ENCODE data around the gene IGF1R.

IGF1R gene

DNA sequence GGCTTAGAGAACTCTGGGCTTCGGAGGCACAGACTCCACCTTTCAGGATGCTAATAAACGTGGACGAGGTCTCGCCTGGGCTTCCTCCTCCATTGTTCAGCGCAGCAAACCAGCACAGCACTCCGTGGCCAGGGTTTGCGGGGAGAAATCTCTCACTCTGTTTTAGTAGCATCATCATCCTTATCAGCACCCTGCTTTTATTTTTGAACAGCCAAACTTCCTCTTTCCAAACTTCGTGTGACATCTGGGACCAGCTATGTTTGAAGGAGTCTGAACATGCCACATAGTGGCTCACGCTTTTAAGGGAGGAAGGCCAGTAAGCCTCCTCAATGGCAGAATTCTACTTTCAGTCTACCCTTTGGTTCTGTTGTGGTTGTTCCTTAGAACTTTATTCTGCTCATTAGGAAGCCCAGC is 210.3 kb downstream of the IGF1R start:
- no peak for DNase-seq (ENCODE audit: low read depth)

DNA sequence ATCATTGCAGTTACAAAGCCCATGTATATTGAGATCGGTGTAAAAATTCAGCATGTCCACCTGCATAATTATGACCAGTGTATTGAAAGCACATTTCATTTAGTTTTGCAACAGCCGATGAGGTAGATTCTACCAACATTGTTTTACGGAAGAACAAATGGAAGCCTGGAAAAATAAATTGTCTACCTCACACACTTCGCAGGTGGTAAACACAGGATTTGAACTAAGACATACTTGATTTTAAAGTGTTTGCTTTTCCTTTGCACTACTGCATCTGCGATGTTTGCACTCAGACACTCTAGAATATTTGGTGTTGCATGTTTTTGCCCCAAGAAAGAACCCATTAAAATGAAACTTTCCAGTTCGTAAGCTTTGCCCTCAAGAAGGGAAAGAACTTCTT is 210.8 kb downstream of the IGF1R start:
- no peak for DNase-seq (ENCODE audit: low read depth)

DNA sequence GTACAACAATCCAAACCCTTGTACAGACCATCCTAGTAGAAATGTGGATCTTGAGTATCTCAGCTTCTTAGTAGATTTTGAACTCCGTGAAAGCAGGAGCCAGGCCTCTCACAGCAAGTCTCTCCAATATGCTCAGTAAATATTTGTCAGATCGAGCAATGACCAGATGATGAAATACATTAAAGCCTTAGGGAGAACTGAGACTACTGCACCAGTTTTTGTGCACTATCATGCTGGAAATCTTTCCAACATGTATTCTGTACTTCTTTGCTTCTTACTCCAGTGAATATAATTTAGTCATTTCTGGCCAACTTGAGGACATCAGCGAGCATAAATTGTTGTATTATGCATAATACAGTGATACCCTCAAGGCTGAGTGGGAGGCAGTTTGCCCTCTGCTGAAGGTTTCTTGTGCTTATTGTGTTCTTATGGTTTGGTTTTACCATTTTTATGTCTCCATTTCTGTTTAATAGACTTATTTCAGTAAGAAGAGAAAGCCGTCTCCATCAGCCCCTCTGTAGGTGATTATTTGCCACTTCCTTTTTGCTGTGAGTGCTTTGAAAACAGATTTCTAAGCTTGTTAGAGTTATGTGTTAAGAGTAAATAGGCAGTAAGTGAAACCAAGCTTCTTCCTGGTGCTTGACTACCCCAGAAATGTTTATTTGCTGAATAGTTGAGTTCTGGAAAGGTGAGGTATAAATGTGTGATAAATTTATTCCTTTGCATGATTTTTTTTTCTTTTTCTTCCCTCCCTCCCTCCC is 212.1 kb downstream of the IGF1R start:
- DNase-seq (ENCODE audit: low read depth): no peak

DNA sequence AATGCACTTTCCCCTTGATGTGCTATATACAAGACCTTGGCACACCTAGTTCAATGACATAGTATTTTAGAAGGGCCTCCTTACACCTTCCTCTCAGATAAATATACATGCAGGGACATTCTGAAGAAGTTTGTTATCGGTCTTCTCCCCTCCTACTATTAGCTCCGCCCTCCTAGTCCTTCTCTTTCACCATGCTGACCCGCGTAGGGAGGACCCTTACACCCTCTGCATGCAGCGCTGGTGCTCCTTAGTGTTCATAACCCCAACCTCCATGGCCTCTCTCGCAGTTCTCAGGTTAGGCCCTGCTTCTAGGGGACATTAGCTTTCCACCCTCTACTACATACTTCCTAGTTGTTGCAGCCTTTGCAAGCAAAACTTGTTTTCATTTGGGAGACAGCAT is 212.8 kb downstream of the IGF1R start:
- no peak for DNase-seq (ENCODE audit: low read depth)

DNA sequence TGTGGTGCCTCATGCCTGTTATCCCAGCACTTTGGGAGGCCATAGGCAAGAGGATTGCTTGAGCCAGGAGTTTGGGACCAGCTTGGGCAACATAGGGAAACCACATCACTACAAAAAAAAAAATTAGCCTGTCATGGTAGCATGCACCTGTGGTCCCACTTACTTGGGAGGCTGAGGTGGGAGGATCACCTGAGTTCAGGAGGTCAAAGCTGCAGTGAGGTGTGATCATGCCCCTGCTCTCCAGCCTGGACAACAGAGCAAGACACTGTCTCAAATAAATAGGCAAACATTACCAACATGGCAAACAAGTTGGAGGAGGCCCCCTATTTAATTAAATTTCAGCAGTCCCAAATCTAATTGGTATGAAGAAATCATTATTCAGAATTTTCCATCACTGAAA is 215.6 kb downstream of the IGF1R start:
- no peak for DNase-seq (ENCODE audit: low read depth)

DNA sequence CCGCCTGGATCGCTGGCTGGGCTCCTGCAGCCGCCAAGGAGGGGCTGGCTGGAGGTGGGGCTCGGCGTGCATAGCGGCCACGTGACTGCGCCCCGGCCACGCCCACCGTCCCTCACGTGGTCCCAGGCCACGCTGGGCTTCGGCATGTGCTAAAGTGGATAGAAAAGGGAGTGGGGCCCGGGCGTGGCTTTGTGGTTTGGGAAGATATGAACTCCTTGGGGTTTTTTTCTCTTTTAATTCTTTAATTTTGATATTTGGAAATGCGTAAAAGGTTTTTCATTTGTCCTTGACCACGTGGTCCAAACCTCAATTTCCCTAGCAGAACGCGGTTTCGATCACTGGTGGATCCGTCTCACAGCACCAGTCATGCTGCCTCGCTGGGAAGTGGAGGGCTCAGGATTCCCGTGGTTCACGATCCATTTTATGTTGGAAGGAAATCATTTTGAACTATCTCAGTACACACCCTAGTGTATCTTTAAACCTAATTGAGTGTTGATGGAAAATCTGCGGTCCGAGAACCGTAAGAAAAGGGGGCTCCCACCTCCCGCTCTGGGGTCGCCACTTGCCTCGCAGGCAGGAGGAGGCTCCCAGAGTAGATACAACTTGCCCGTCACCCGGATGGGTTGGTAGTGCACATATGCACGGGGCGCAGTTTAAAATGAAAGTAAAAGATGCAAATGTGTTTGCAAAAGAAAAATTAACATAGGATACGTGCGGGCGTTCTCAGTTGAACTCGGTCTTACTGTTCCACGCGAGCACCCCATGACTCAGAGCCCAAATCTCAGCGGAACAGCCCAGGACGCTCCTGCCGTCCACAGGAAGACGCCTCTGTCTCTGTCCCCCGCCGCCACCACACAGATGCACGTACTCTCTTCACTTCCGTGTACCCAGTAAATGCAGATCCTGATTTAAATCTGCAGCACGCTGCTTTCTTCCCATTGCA is 217.3 kb downstream of the IGF1R start:
- DNase-seq (ENCODE audit: low read depth): peak; percentile 46

DNA sequence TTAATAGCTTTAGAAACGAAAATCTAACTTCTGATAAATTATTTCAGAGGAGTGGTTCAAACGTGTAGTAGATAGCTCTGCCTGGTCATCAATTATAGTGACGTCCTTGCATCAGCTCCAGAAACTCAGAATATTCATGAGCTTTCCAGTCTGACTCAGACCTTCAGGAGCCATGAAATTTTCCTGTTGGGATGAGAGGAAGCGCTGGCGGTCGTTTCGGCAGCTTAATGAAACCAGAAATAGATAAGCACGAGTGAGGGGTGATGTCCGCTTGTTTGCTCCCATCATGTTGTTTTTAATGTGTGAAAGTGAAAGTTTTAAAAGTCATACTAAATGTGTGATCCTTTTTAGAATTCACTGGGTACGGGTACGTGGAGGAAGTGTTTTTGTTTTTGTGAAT is 218.2 kb downstream of the IGF1R start:
- no peak for DNase-seq (ENCODE audit: low read depth)

- no peak for DNase-seq (ENCODE audit: low read depth)
These were observed 220.2 kb downstream of the IGF1R start for GRCh38 chr15:98868564-98868963.

DNA sequence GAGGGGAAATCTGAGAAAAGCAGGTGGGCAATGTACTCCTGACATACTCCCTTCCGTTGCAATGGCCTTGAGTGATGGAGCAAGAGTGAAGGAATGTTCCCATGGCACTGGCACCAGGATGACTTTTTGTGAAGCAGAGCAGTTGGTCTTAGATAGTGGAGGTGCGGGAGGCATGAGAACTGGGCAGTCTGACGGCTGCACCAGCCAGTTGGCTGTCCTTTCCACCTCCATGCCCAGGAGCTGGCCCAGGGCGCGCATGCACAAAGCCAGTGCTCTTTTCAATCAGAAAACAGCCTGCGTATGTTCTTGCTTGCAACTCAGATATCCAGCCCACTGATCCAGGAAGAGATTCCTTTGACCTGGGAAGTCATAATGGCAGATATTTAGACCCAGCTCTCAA is 222.4 kb downstream of the IGF1R start:
- DNase-seq (ENCODE audit: low read depth): no peak

- no peak for DNase-seq (ENCODE audit: low read depth)
These were observed 224.4 kb downstream of the IGF1R start for GRCh38 chr15:98872774-98873173.

DNA sequence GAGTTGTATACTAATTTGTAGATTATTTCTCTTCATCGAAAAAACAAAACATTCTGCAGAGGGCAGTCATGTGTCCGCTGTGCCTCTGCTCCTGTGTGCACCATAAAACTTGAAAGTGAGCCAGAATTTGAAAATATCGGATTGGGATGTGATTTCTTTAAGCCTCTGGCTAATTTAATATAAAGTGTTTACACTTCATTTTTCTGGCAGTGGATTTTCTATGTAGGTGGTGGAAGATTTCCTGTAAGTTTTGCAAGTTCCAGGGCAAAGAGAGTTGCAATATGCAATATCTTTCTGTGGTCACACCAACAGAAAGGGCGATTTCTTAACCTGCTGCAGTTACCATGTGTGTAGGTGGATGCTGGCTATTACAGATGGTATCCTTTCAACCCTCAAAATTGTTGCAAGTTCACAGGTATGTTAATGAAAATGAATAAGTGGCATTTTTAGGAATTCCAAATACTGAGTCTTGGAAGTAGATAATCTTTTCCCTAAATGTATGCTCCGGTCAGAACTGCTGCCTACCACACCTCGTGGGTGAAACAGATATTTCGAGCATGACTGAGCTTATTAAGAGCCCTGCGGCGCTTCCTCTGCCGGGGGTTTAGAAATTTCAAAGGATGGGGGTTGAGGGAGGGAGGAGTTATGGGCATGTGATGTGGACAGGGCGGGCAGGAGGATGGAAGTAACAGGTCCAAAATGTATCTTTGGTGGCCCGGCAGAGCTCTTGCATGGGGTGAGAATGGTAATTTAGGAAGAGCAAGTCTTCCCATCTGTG is 225.3 kb downstream of the IGF1R start:
- DNase-seq (ENCODE audit: low read depth): no peak

DNA sequence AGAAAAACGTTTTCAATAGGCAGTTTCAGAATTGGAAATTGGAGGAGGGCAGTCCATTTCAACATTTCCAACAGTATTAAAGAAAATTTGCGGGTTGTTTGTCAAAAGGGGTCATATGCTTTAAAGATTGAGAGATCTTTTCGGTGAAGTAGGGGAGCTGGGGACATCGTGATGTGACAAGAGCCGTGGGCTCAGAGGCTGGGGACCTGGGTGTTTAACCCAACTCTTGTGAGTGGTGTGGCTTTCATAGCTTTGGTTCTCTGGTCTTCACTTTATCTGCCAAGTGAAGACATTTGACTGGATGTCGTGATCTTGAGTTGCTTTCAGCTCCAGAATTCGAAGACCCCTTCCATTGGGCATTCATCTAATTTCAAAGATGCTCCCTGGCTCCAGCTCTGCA is 226.0 kb downstream of the IGF1R start:
- DNase-seq (ENCODE audit: low read depth): no peak

DNA sequence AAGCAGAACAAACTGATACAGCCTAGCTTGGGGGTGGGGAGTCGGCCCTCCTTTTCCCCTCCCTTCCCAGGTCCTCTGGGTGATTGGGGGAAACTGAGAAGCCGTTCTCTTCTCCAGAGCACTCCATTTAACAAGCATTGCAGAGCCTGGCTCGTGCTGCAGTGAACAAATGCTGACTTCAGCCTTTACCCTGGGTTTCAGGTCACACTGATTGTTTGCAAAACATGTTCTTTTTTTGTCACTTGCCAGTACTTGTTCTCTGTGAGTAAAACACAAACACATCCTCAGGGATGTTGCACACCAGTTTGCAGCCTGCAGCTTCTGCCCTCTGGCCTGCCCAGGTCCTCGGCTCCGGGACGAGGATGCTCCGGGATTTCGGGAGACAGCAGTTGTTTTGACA is 226.4 kb downstream of the IGF1R start:
- no peak for DNase-seq (ENCODE audit: low read depth)

- no peak for DNase-seq (ENCODE audit: low read depth)
These were observed 227.0 kb downstream of the IGF1R start for GRCh38 chr15:98875309-98875708.

GRCh38 chr15:98876451-98877369 is 228.4 kb downstream of the IGF1R start:
- DNase-seq (ENCODE audit: low read depth): no peak

DNA sequence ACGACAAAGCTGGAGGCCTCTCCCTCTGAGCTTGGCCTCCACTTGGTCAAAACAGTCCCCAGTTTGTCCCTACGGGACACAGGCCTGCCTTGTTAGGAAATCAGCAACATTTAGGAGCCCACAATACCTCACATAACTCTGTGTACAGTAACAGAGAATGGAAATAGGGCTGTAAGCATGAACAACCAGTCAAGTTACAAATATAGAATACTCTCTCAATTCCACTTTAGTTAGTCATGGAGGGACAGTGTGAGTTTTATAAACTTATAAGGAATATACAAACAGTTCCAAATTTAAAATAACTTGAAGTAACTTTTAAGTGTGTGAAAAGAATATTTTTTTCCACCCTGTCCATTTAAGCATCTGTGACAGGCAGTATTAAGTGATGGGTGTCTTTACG is 229.8 kb downstream of the IGF1R start:
- no peak for DNase-seq (ENCODE audit: low read depth)

GRCh38 chr15:98878862-98879261 is 230.5 kb downstream of the IGF1R start:
- no peak for DNase-seq (ENCODE audit: low read depth)

- no peak for DNase-seq (ENCODE audit: low read depth)
These were observed 233.5 kb downstream of the IGF1R start for GRCh38 chr15:98881526-98882520.

GRCh38 chr15:98883478-98883877 is 235.1 kb downstream of the IGF1R start:
- DNase-seq (ENCODE audit: low read depth): no peak

- DNase-seq (ENCODE audit: low read depth): no peak
These were observed 236.6 kb downstream of the IGF1R start for GRCh38 chr15:98884894-98885293.
